ENCODE results near the gene KRT37.
"Not testable (repeated sequence)": the region's sequence is repeated elsewhere in the genome, so short reads cannot be mapped to it uniquely, and the experiment has no call there.

Gene KRT37

DNA sequence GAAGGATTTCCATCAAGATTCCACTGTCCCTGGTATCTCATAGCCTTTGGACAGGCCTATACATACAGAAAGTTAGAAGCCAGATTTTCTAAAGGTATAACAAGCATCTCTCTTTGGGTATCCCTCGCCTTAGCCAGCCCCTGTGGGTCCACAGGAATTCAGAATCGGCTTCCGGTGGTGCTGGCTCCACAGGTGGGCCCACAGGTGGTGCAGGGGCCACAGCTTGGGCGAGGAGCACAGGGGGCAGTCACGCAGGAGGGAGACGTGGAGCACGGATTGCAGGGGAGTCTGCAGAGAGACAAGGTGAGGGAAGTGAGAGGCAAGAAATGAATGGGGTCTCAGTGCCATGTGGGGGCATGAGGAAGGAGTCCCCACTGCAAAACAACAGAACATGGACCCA is 12.9 kb upstream of the KRT37 start:
- no peak for DNase-seq (ENCODE audit: extremely low read depth in 1 of 2, low read depth in 1 of 2)

DNA sequence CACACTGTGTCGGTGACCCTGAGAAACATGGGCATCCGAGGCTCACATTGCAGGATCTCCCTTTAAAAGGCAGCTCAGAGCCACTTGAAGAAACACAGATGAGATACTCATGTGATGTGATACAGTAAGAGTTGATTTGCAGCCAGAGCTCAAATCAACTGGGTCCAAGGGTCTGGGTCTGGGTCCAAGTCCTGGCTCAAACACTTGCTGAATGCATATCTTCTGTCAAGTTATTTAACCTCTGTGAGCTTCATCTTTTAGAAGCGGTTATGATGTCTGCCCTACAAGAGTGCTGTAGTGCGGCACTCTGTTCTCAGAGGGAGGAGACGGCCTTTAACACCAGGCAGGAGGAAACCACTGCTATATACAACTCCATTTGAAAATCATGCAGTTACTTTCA is 10.0 kb upstream of the KRT37 start:
- no peak for DNase-seq (ENCODE audit: extremely low read depth in 1 of 2, low read depth in 1 of 2)

- DNase-seq (ENCODE audit: extremely low read depth in 1 of 2, low read depth in 1 of 2), result no peak
Measured at GRCh38 chr17:41434005-41434404, 9.6 kb upstream of the KRT37 start.

GRCh38 chr17:41433586-41433985 is 9.2 kb upstream of the KRT37 start:
- DNase-seq (ENCODE audit: extremely low read depth in 1 of 2, low read depth in 1 of 2), result no peak

DNA sequence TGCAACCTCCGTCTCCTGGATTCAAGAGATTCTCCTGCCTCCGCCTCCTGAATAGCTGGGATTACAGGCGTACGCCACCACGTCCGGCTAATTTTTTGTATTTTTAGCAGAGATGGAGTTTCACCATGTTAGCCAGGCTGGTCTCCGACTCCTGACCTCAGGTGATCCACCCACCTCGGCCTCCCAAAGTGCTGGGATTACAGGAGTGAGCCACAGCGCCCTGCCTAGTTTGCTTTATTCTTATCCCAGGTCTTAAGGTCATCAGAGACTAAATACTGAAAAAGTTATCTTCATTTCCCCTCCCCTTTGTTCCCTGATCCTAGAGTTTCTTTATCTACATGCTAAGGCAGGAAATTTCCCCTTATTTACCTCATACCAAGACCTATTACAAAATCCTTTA is 6.0 kb upstream of the KRT37 start:
- not testable (repeated sequence) for DNase-seq (ENCODE audit: extremely low read depth in 1 of 2, low read depth in 1 of 2)

- no peak for DNase-seq (ENCODE audit: extremely low read depth in 1 of 2, low read depth in 1 of 2)
Measured at GRCh38 chr17:41429667-41430066, 5.3 kb upstream of the KRT37 start.

DNA sequence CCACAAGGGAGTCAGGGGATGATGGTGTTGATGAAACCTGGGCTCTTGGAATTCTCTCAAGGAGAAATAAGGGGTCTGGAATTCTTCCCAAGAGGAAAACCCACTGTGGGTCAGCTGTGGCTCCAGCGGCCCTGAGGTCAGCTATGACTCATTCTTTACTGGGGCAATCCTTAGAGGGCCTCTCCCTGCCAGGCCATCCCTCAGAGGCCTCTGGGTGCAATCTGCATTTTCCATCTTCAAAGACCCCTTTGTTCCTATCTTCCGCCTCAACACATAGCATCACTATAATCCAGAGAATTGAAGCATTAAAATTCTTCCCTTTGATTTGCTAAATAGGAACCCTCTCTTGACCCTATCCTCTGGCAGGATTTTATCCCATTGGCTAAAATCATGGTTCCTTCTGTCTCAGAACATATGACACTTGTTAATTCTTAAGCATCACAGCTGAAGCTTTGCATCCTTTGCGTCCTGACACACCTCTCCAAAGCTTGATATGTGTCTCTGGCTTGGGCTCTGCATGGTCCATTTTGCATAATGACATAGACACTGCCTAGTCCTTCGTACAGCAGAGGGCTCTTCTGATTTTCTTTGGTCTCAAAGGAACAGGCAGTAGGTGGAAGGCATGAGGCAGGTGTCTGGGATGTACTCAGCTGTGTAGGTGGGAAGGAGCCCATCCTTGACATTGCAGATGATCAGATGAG is 4.4 kb upstream of the KRT37 start:
- DNase-seq (ENCODE audit: extremely low read depth in 1 of 2, low read depth in 1 of 2), result no peak

- not testable (repeated sequence) for DNase-seq (ENCODE audit: extremely low read depth in 1 of 2, low read depth in 1 of 2)
Measured at GRCh38 chr17:41422586-41422985, 1.8 kb downstream of the KRT37 start.

DNA sequence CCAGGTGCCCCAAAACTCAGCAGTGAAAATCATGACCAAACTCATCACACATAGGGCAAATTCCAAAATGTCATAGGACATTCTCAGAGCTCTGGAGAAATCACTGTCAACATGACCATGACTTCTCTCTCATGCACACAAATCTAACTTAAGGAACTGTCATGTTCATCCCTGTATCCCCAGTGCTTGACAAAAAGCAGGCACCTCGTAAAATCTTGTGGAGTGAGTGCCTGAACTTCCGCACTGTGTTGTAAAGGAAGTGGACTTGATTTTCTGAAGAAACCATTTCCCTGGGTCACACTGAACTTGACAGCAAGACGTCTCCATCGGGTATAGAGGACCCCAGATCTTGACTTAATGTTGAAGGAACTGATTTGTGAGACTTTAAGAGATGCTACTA is 2.8 kb downstream of the KRT37 start:
- DNase-seq (ENCODE audit: extremely low read depth in 1 of 2, low read depth in 1 of 2), result no peak

GRCh38 chr17:41421116-41421515 is 3.3 kb downstream of the KRT37 start:
- no peak for DNase-seq (ENCODE audit: extremely low read depth in 1 of 2, low read depth in 1 of 2)

- DNase-seq (ENCODE audit: extremely low read depth in 1 of 2, low read depth in 1 of 2), result no peak
Measured at GRCh38 chr17:41420134-41420533, 4.3 kb downstream of the KRT37 start.

DNA sequence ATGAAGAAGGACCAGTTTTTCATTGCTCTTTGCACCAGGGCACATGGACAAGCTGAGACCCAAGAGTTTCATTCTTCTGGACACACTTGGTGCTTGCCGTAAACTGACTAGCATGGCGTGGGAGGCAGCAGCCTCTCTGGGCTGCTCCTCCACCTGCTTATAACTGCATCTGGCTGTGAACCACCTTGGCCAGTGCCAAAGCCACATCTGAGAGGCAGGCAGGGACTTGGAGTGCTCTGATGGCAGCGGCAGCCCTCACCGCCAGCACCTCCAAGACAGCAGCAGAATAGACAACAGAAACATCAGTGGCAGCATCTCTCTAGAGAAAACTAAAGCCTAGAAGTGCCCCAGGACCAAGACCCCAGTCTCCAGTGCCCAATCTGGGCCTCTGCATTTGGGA is 4.7 kb downstream of the KRT37 start:
- no peak for DNase-seq (ENCODE audit: extremely low read depth in 1 of 2, low read depth in 1 of 2)

GRCh38 chr17:41418116-41418860 is 6.1 kb downstream of the KRT37 start:
- no peak for DNase-seq (ENCODE audit: extremely low read depth in 1 of 2, low read depth in 1 of 2)

GRCh38 chr17:41417576-41418015 is 6.8 kb downstream of the KRT37 start:
- no peak for DNase-seq (ENCODE audit: extremely low read depth in 1 of 2, low read depth in 1 of 2)

DNA sequence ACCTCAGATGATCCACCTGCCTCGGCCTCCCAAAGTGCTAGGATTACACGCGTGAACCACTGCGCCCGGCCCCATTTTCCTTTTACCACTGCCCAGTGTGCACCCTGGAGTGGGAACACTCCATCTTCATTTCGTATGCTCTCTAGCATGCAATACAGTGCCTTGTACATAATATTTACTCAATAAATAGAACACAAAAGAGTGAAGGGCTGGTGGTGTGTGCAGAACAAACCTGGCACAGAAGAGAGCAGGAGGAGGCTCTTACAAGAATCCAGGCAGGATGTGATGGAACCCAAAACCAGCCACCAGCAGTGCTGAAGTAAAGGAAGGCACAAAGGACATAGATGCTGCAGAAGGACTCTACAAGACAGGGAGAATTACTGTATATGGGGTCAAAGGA is 7.3 kb downstream of the KRT37 start:
- DNase-seq (ENCODE audit: extremely low read depth in 1 of 2, low read depth in 1 of 2), result no peak

GRCh38 chr17:41416479-41416878 is 7.9 kb downstream of the KRT37 start:
- no peak for DNase-seq (ENCODE audit: extremely low read depth in 1 of 2, low read depth in 1 of 2)

GRCh38 chr17:41415833-41416335 is 8.5 kb downstream of the KRT37 start:
- DNase-seq (ENCODE audit: extremely low read depth in 1 of 2, low read depth in 1 of 2), result no peak

DNA sequence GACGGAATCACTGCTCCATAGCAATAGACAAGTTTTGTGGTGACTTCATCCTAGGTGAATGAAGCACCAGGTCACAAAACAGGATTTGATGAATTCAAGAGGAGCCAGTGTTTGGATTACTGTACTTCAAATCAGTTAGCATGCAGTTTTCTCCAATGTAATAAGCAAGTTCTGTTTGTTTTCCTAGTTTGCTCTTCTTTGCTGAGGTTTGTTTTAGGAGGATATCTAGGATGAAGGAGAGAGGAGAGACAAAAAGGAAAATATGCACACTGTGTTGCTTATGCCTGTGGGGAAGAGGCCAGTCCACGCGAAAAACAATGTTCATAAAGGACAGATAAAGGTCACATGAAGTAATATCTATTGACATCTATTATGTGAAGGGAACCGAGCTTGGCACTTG is 9.0 kb downstream of the KRT37 start:
- no peak for DNase-seq (ENCODE audit: extremely low read depth in 1 of 2, low read depth in 1 of 2)

DNA sequence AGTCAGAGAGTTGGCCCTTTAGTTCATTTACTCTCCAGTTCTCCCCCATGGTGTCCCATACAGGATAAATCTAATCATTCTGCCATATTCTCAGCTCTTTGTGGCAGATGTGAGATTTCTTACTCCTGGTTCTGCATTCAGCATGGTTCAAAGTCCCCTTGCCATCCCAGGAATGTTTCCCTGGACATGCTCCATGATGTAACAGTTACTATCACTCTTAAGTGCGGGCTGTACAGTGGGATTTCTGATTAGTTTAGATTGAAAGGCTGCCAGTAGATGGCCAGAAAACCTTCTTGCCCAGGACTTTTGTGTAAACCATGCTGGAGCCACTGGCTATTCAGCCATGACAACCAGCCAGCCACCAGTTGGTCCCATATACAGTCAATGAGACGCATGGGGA is 10.4 kb downstream of the KRT37 start:
- no peak for DNase-seq (ENCODE audit: extremely low read depth in 1 of 2, low read depth in 1 of 2)

GRCh38 chr17:41413353-41413957 is 10.9 kb downstream of the KRT37 start:
- DNase-seq (ENCODE audit: extremely low read depth in 1 of 2, low read depth in 1 of 2), result no peak

DNA sequence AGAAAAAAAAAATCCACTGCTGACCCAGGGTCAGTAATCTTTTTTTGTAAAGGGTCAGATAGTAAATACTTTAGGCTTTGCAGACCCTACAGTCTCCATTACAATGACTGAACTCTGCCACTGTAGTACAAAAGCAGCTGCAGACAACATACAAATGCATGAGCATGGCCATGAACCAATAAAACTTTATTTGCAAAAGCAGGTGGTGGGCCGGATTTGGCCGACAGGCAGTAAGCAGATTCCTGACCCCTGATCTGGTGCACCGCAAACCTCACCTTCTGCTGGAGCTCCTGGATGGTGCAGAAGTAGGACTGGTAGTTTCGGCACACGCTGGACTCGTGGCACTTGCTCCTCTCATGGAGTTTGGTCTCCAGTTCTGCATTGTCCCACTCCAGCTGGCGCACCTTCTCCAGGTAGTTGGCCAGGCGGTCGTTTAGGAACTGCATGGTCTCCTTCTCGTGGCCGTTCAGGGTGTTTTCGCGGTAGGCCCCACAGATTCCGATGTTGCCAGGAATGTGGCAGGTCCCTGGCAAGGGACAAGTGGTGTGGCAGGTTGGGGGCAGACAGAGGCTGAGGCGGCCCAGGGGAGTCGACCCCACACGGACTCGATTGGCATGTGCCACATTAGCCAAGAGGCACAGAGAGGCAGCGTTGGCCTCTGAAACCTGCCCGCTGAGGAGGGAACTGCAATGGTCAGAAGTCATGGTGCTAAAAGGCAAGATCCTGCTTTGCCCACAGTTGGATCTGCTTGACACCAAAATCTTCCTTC is 13.1 kb downstream of the KRT37 start:
- DNase-seq (ENCODE audit: extremely low read depth in 1 of 2, low read depth in 1 of 2), result no peak

Measured in stimulated activated CD8-positive, alpha-beta memory T cell treated with anti-CD3 and anti-CD28 coated beads, Interleukin-7, amount 100 ng/mL, for 48 hours (primary cell).